Fibroblast of mammary gland (primary cell): Measurements from ENCODE around the gene FRMPD4.

Experiments
- DNase-seq: peaks from one replicate; pipeline ENCODE4 v3.0.0-alpha.2; 2010; ENCODE audit warnings: low read depth
- H3K4me3 ChIP-seq: 2 replicates; pipeline ENCODE4 v1.5.1; 2011; ENCODE audit warnings: low read depth, mild to moderate bottlenecking, low read length, moderate library complexity; ENCODE audit not compliant: control insufficient read depth
- TF ChIP-seq, protein P1 (sequence below): conservative IDR thresholded peaks from 2 replicates; pipeline ENCODE4 v1.5.1; 2011; ENCODE audit warnings: low read depth, low read length, inconsistent platforms; ENCODE audit not compliant: control insufficient read depth, insufficient read depth

Gene FRMPD4

DNA sequence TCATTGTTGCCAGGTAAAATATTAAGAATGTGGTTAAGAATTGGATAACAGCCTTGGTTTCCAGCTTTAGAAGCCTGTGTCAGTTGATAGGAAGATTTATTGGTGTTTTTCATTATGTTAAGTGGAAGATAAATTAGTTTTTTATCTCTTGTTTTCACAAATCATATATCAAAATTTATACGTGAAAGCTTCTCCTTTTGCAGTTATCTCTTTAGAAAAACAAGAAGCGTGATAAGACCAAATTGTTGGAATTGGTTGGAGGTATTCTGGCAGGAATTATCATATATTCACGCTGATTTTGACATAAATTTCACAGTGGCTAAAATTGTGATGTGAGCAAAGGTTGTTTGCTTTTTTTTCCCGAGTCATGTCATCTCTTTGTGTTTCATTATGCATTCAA lies 90.6 kb downstream of the FRMPD4 start:
- TF ChIP-seq, protein P1, sequence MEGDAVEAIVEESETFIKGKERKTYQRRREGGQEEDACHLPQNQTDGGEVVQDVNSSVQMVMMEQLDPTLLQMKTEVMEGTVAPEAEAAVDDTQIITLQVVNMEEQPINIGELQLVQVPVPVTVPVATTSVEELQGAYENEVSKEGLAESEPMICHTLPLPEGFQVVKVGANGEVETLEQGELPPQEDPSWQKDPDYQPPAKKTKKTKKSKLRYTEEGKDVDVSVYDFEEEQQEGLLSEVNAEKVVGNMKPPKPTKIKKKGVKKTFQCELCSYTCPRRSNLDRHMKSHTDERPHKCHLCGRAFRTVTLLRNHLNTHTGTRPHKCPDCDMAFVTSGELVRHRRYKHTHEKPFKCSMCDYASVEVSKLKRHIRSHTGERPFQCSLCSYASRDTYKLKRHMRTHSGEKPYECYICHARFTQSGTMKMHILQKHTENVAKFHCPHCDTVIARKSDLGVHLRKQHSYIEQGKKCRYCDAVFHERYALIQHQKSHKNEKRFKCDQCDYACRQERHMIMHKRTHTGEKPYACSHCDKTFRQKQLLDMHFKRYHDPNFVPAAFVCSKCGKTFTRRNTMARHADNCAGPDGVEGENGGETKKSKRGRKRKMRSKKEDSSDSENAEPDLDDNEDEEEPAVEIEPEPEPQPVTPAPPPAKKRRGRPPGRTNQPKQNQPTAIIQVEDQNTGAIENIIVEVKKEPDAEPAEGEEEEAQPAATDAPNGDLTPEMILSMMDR: no peak
- DNase-seq: no peak
- no peak overlapping the region for H3K4me3 ChIP-seq

DNA sequence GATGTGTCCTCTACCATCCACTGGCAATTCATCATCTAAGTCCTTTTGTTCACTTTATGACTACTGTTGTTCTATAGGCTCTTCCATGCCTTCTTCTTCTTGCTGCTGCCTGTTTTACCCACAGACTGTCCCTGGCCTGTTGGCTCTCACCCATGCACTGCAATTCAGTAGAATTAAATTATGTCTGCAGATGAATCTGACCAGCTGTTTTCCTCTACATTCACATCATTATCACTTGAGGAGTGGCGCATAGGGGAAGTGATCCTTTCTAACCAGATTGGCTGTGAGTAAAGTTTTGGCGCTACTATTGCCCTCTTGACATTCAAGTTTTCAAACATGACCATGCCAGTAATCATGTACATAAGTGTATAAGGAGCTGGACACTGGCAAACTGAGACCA lies 91.7 kb downstream of the FRMPD4 start:
- H3K4me3 ChIP-seq: no peak overlapping the region
- no peak for DNase-seq
- TF ChIP-seq, protein P1: no peak

DNA sequence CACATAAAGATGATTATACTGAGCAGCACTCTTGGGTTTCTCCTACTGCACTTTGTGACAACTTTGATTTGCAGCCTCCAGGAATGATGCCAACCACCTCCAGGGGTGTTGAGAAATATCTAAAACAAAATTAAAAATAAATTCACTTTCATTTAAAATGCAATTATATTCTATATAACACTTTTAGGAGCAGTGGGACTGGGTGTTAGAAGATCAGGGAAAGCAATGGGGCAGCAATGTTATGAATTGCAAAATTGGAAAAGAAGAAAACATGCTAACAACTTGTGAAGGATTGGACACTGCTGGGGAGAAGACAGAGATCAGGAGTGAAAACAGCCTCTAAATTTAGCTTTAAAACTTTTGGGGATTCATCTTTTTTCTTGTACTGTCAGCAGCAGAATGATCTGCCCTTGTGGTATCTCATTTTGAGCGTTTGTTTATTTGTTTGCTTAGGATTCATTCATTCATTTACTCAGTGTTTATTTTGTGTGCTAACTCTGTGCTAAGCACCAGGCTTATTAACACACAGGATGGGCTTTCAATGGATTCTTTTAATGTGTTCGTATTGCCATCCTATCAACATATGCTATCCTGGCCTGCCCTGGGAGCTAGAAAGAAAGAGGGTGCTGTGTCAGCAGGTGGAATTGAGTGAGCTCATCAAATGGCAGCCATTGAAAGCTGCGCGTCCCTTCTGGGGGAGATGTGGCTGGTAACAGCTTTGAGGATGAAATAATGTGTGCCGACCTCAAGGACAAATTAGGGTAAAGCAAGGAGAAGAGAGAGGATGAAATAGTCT lies 96.5 kb downstream of the FRMPD4 start:
- DNase-seq: peak; percentile 9
- TF ChIP-seq, protein P1: no peak
- no peak overlapping the region for H3K4me3 ChIP-seq

DNA sequence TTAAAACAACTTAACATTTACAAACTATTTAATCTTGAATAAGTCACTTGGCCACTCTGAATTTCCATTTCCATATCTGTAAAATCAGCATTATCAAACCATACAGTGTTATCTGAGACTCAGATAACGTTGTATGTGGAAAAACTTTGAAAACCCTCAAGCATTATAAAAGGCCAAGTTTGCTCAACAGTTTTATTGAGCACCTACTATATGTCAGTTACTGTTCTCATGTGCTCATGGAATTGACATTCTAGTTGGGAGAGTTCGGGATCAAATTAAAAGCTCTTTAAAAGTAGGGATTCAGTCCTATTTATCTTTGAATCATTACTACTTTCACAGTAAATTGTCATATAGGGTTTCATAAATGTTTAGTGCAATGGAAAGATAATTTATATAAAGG lies 97.9 kb downstream of the FRMPD4 start:
- no peak overlapping the region for H3K4me3 ChIP-seq
- TF ChIP-seq, protein P1: no peak
- DNase-seq: no peak

DNA sequence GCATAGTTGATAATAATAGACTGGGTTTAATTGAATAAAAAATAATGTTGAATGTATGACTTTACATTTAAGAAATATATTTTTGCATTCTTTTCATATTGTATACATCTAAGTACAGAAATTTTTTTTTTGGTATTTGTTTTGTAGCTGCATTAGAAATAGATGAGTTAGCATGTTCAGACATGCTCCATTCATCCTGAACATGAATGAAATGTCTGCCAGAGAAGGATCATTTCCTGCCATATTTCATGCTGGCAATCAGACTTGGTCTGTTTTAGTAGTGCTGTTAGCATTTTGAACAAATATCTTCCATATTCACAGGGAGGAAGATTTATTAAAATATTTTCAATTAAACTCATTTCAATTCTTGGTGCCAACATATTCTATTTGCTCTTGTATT lies 98.9 kb downstream of the FRMPD4 start:
- TF ChIP-seq, protein P1: no peak
- DNase-seq: no peak
- no peak overlapping the region for H3K4me3 ChIP-seq

DNA sequence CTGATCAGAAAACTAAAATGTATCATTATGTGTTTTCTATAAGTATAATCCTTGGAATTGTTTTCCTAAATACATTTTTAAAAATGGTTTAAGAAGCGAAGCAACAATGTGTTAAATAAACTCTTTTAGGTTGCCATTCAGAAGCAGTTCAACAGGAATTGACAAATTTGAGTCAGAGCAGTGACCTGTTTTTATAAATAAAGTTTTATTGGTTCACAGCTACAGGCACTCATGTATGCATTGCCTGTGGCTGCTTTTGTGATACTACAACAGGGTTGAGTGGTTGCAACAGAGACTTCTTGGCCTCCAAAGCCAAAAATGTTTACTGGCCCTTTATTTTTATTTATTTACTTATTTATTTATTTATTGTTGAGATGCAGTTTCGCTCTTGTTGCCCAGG lies 99.5 kb downstream of the FRMPD4 start:
- H3K4me3 ChIP-seq: no peak overlapping the region
- TF ChIP-seq, protein P1: no peak

More for the DNA sequence above, 99.5 kb downstream of the FRMPD4 start:
- no peak for DNase-seq
